GM04504 (cell line): ENCODE results near the gene SLC44A4.
"Not testable (repeated sequence)": the region's sequence is repeated elsewhere in the genome, so short reads cannot be mapped to it uniquely, and the experiment has no call there.

Source experiments
- DNase-seq: peaks from one replicate; pipeline ENCODE4 v3.0.0-alpha.2; 2012; ENCODE audit warnings: low read depth

The SLC44A4 gene

GRCh38 chr6:31879901-31880300, 1.1 kb upstream of the SLC44A4 start:
- DNase-seq: no peak

GRCh38 chr6:31879143-31879542, 346 bp upstream of the SLC44A4 start:
- DNase-seq: no peak

- no peak for DNase-seq
Measured at GRCh38 chr6:31878222-31878621, 575 bp downstream of the SLC44A4 start.

- no peak for DNase-seq
Measured at GRCh38 chr6:31877651-31878161, 1.1 kb downstream of the SLC44A4 start.

GRCh38 chr6:31877125-31877650, 1.6 kb downstream of the SLC44A4 start:
- no peak for DNase-seq

GRCh38 chr6:31876357-31876756, 2.4 kb downstream of the SLC44A4 start:
- no peak for DNase-seq

- no peak for DNase-seq
Measured at GRCh38 chr6:31875877-31876276, 2.9 kb downstream of the SLC44A4 start.

- DNase-seq: no peak
Measured at GRCh38 chr6:31874836-31875572, 3.8 kb downstream of the SLC44A4 start.

GRCh38 chr6:31874084-31874670, 4.6 kb downstream of the SLC44A4 start:
- no peak for DNase-seq

GRCh38 chr6:31871046-31871659, 7.6 kb downstream of the SLC44A4 start:
- no peak for DNase-seq

- DNase-seq: no peak
Measured at GRCh38 chr6:31870385-31870921, 8.3 kb downstream of the SLC44A4 start.

GRCh38 chr6:31869343-31869742, 9.5 kb downstream of the SLC44A4 start:
- DNase-seq: no peak

- DNase-seq: not testable (repeated sequence)
Measured at GRCh38 chr6:31868658-31868971, 10.2 kb downstream of the SLC44A4 start.

GRCh38 chr6:31865205-31866118, 13.3 kb downstream of the SLC44A4 start:
- no peak for DNase-seq

GRCh38 chr6:31864818-31865204, 14.0 kb downstream of the SLC44A4 start:
- DNase-seq: no peak

GRCh38 chr6:31864123-31864562, 14.7 kb downstream of the SLC44A4 start:
- DNase-seq: not testable (repeated sequence)

- peak; percentile 100 for DNase-seq
Measured at GRCh38 chr6:31862344-31863235, 16.2 kb downstream of the SLC44A4 start, which contains the start of gene NEU1. TSS of gene NEU1 (minus strand) at chr6:31862821. CDS start at chr6:31862776, 45 bp downstream.

GRCh38 chr6:31861919-31862343, 16.9 kb downstream of the SLC44A4 start:
- DNase-seq: no peak

GRCh38 chr6:31861150-31861549, 17.6 kb downstream of the SLC44A4 start:
- DNase-seq: no peak

GRCh38 chr6:31860349-31860748, 18.4 kb downstream of the SLC44A4 start:
- no peak for DNase-seq
